SH-SY5Y (cell line): ENCODE data around the gene FCHSD1.

Experiments used
- GATA2 ChIP-seq: IDR thresholded peaks from 2 replicates; pipeline ENCODE4 v1.6.1; 2011; ENCODE audit warnings: mild to moderate bottlenecking, low read depth, low read length
- GATA3 ChIP-seq: IDR thresholded peaks from 2 replicates; pipeline ENCODE4 v1.6.1; 2011; ENCODE audit warnings: low read depth, mild to moderate bottlenecking, low read length, moderate library complexity

DNA sequence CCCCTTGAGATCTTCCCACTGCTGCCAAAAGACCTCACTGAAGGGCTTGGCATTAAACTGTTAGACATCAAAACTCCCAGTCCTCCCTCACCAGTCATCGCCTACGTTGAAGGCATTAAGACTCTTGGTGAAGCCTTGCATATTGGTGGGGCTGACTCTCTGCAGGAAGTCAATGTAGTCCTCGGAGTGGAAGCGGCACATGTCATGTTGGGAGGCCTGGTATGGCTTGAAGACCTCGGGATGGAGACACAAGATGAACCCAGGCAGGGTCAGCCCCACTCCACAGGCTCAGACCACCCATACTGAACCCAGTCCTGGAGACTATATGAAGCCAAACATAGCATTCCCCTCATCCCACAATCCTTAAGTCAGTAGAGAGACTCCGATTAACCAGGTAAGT is 16.5 kb downstream of the FCHSD1 start:
- TF ChIP-seq GATA3 (no peak), GATA2 (no peak)
